Activated CD4-positive, alpha-beta memory T cell treated with anti-CD3 and anti-CD28 coated beads for 36 hours (primary cell): ENCODE data around the gene LUC7L3. TPM values are rescaled to one million over a fixed set of nuclear protein-coding genes. Genes with fewer than 3 reads are reported as not detected.
A peak's percentile ranks its signal among the peaks of the same experiment; 100 is the strongest.

Source experiments
- CTCF ChIA-PET: fragments of 350-600 bp; sonication (Branson Sonifier 250); formaldehyde crosslinking; loops from one replicate; lab custom pipeline; 2021; ENCODE audit warnings: antibody characterized with exemption, inconsistent platforms; lab: Charles Lee
- POLR2A ChIA-PET: fragments of 350-600 bp; sonication (Branson Sonifier 250); formaldehyde crosslinking; loops from one replicate; lab custom pipeline; 2021; ENCODE audit warnings: antibody characterized with exemption; lab: Charles Lee
- DNase-seq: peaks from one replicate; pipeline ENCODE4 v3.0.0-alpha.2; 2020
- H3K27ac Mint-ChIP-seq: one replicate; pipeline ENCODE4 v1.8.0; 2021; ENCODE audit warnings: mixed read lengths
- H3K27me3 Mint-ChIP-seq: one replicate; pipeline ENCODE4 v1.8.0; 2021; ENCODE audit warnings: mixed read lengths
- H3K36me3 Mint-ChIP-seq: one replicate; pipeline ENCODE4 v1.8.0; 2021; ENCODE audit warnings: mixed read lengths
- H3K4me1 Mint-ChIP-seq: one replicate; pipeline ENCODE4 v1.8.0; 2021; ENCODE audit warnings: low read depth, mixed read lengths
- H3K4me3 Mint-ChIP-seq: one replicate; pipeline ENCODE4 v1.8.0; 2021; ENCODE audit warnings: mild to moderate bottlenecking, mixed read lengths
- H3K9me3 Mint-ChIP-seq: one replicate; pipeline ENCODE4 v1.8.0; 2021; ENCODE audit warnings: mixed read lengths
- intact Hi-C: fragments of 100-400 bp; cut with micrococcal nuclease; formaldehyde crosslinking; loops from one replicate; pipeline ENCODE4 v1.15.1; 2023
- total RNA-seq, 2 experiments: library from RNA; stranded (reverse); gene quantifications; one replicate each; pipeline ENCODE4 v1.2.3, GENCODE V29; 2021

The LUC7L3 gene
- total RNA-seq, 2 experiments from 2014 or later = 120 to 137 TPM

DNA sequence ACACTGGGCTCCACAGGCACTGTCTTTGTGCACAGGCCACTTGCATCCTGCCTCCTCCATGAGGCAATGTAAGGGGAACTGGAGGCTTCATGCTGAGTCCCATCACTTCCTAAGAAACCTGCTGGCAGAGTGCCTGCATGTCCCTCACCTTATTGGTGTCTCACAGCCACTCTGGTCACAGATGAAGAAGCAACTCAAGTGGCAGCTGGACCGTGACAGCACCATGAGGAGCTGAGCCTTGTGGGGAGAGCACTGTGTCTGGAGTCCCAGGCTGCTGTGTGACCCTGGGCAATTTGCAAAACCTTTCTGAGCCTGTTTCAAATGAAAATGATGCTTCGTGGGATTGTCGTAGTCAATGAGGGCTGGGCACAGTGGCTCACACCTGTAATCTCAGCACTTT is 31.2 kb upstream of the LUC7L3 start:
- Mint-ChIP-seq H3K9me3 (no peaks in the 10 kb centered on the region), H3K4me3 (no peak overlapping the region), H3K36me3 (peaks cover 2% of the 10 kb centered on the region), H3K27me3 (no peaks in the 10 kb centered on the region), H3K4me1 (no peaks in the 10 kb centered on the region), H3K27ac (no peak overlapping the region)
- intact Hi-C loops = no loop called here
- no peak for DNase-seq
- ChIA-PET CTCF (no interaction called here), POLR2A (no interaction called here)

DNA sequence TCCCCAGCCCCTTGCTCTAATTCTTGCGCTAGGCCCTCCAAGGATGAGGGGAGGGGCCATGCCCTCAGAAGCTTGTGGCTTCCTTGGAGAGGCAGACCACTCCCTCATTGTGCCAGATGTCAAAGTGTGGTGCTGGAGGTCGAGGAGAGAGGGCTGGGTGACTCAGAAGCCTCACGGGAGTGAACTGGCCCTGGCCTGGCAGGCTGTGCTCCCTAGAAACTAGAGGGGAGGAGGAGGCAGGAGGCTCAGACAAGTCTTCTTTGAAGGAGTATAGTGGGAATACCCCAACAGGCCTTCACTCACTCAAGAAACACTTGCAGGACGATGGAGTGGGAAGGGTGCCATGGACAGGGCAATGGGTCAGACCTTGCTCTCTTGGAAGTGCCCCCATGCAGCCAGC is 30.2 kb upstream of the LUC7L3 start:
- H3K4me1 Mint-ChIP-seq = no peaks in the 10 kb centered on the region
- H3K27me3 Mint-ChIP-seq = no peaks in the 10 kb centered on the region
- no peaks in the 10 kb centered on the region for H3K9me3 Mint-ChIP-seq
- CTCF ChIA-PET = interaction anchor here (0.6 kb wide), 1 partner anchor 52 kb away, joined by 3 read pairs; no protein-coding TSS in a partner anchor
- no peak for DNase-seq
- no peak overlapping the region for H3K27ac Mint-ChIP-seq
- intact Hi-C loops = no loop called here
- POLR2A ChIA-PET = no interaction called here
- peaks cover 8% of the 10 kb centered on the region for H3K36me3 Mint-ChIP-seq
- no peak overlapping the region for H3K4me3 Mint-ChIP-seq

DNA sequence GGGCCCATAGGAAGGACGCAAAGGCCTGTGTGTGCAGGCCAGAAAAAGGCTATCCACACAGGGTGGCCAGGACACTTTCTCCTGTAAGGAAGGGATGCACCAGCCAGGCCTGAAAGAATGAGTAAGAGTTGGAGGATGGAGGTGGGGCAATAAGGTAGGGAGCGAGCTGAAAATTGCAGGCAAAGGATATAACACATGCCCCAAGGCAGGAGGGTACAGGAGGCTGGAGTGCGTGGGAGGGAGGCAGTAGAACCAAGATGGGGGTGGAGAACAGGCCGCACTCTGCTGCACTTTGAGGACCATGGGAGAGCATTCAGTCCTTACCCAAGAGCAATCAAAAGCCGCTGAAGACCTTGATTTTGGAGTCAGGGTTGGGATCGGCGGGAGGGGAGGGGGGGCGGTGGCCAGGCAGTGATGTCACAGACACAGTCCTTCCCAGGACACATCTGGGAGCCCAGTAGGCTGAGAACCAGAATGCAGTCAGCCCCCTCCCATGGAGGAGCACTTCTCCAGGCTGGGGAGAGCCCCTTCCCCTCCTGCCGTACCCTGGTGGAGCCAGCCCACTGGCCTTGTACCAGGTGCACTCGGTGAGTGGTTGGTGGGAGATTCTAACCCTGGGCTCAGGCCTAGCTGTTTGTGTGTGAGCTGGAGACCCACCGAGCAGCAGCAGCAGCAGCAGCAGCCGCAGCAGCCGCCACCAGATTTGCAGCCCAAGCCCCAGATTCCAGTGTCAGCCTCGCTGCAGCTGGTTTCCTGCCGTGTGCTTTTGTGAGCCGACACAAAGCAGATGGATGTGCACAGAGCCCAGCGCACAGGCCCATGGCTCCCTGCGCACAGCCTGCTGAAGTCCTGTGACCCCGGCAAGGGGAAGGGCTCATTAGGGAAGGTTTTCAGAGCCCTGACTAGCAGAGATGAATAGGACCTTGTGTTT is 29.2 kb upstream of the LUC7L3 start:
- peaks cover 12% of the 10 kb centered on the region for H3K36me3 Mint-ChIP-seq
- POLR2A ChIA-PET = no interaction called here
- H3K27me3 Mint-ChIP-seq = no peaks in the 10 kb centered on the region
- DNase-seq = no peak
- H3K4me1 Mint-ChIP-seq = no peaks in the 10 kb centered on the region
- intact Hi-C loops = no loop called here
- no peak overlapping the region for H3K4me3 Mint-ChIP-seq
- H3K9me3 Mint-ChIP-seq = no peaks in the 10 kb centered on the region
- H3K27ac Mint-ChIP-seq = no peak overlapping the region
- CTCF ChIA-PET = interaction anchor here (1.2 kb wide), 1 partner anchor 60 kb away, joined by 3 read pairs; no protein-coding TSS in a partner anchor

DNA sequence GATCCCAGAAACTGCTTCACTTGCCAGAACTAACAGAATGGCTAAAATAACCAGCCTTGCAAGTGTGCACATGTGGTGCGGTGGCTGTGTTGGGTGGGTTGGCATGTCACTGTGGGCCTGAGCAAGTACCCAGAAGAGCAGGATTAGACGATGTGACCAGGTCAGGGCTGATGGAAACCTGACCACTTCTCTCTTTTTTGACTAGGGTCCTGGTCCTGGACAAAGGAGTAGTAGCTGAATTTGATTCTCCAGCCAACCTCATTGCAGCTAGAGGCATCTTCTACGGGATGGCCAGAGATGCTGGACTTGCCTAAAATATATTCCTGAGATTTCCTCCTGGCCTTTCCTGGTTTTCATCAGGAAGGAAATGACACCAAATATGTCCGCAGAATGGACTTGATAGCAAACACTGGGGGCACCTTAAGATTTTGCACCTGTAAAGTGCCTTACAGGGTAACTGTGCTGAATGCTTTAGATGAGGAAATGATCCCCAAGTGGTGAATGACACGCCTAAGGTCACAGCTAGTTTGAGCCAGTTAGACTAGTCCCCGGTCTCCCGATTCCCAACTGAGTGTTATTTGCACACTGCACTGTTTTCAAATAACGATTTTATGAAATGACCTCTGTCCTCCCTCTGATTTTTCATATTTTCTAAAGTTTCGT is 28.4 kb upstream of the LUC7L3 start:
- intact Hi-C loops = no loop called here
- DNase-seq = no peak
- no peaks in the 10 kb centered on the region for H3K27me3 Mint-ChIP-seq
- no peak overlapping the region for H3K27ac Mint-ChIP-seq
- CTCF ChIA-PET = interaction anchor here (1.0 to 1.2 kb wide), 2 partner anchors 61 to 65 kb away, joined by 3 read pairs; no protein-coding TSS in a partner anchor
- H3K9me3 Mint-ChIP-seq = no peaks in the 10 kb centered on the region
- no peak overlapping the region for H3K4me3 Mint-ChIP-seq
- H3K4me1 Mint-ChIP-seq = no peaks in the 10 kb centered on the region
- H3K36me3 Mint-ChIP-seq = peaks cover 19% of the 10 kb centered on the region
- POLR2A ChIA-PET = no interaction called here

DNA sequence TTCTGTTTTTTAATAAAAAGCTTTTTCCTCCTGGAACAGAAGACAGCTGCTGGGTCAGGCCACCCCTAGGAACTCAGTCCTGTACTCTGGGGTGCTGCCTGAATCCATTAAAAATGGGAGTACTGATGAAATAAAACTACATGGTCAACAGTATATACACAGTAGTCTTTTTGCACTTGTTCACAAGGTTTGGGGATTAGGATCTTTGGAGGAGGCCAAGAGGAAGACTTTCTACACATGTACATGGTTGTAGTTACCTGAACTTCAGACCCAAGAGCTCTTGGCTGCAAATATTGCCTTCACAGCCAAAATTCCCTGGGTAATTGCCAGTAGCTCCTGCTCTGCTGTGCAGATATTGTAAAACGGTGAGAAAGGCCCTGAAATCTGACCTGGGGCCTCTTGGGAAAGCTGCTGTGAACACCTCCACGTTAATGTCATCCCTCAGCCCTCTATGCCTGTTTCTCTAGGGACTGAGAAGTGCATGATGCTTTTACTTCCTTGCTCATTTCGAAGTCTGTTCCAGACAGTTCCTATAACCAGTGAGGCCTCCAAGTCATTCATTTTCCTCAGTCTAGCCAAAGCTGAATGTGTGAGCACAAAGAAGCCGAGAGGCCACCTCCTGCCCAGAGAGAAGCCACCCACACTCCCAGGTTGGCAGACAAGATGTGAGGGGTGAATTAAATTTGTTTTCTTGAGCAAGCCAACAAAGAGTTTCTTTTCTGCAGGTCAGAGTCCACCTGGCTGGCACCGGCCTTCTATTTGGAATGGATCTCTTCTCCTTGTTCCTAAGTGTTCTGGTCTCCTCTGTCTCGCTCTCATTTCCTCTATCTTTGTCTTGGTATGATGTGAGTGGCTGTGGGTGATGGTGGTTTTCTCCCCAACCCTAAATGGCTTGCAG is 27.6 kb upstream of the LUC7L3 start:
- peaks cover 2% of the 10 kb centered on the region for H3K4me1 Mint-ChIP-seq
- ChIA-PET CTCF (interaction anchor here (1.0 to 1.2 kb wide), 3 partner anchors 62 to 66 kb away, joined by 3 to 4 read pairs (median 3); no protein-coding TSS in a partner anchor), POLR2A (no interaction called here)
- H3K27ac Mint-ChIP-seq = no peak overlapping the region
- H3K4me3 Mint-ChIP-seq = no peak overlapping the region
- peaks cover 23% of the 10 kb centered on the region for H3K36me3 Mint-ChIP-seq
- no peaks in the 10 kb centered on the region for H3K9me3 Mint-ChIP-seq
- intact Hi-C loops = no loop called here
- no peaks in the 10 kb centered on the region for H3K27me3 Mint-ChIP-seq
- DNase-seq = no peak

DNA sequence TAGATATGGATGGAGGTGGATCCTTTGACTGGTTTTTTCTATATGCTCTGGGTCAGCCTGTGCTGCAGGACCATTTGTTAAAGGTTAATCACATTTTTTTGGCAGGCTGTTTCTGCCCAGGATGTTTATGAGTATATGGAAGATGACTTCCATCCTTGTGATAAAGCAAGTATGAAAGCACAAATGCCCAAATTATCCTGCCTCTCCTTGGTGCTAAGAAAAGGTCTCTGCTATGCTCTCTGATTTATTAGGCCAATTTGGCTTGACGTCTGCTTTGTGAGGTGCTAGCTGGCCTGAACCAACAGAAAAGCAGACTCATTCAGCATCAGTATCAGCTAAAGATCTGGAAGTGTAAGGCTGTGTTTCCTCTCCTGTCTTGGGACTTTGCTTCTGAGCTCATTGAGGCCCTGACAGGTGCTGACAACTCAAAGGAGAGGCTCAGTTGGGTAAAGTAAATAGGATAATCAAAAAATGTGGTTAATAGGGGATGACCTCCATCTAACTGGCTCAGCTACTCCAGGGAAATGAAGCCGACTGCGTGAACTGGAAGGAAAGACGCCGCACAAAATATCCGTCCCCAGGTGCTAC is 26.9 kb upstream of the LUC7L3 start:
- H3K27me3 Mint-ChIP-seq = no peaks in the 10 kb centered on the region
- peaks cover 29% of the 10 kb centered on the region for H3K36me3 Mint-ChIP-seq
- H3K4me3 Mint-ChIP-seq = no peak overlapping the region
- H3K4me1 Mint-ChIP-seq = peaks cover 4% of the 10 kb centered on the region
- intact Hi-C loops = no loop called here
- ChIA-PET CTCF (interaction anchor here (1.2 kb wide), 1 partner anchor 64 kb away, joined by 4 read pairs; no protein-coding TSS in a partner anchor), POLR2A (interaction anchor here (0.6 kb wide), 1 partner anchor 208 kb away, joined by 3 read pairs; no protein-coding TSS in a partner anchor)
- H3K27ac Mint-ChIP-seq = no peak overlapping the region
- DNase-seq = no peak
- H3K9me3 Mint-ChIP-seq = no peaks in the 10 kb centered on the region

DNA sequence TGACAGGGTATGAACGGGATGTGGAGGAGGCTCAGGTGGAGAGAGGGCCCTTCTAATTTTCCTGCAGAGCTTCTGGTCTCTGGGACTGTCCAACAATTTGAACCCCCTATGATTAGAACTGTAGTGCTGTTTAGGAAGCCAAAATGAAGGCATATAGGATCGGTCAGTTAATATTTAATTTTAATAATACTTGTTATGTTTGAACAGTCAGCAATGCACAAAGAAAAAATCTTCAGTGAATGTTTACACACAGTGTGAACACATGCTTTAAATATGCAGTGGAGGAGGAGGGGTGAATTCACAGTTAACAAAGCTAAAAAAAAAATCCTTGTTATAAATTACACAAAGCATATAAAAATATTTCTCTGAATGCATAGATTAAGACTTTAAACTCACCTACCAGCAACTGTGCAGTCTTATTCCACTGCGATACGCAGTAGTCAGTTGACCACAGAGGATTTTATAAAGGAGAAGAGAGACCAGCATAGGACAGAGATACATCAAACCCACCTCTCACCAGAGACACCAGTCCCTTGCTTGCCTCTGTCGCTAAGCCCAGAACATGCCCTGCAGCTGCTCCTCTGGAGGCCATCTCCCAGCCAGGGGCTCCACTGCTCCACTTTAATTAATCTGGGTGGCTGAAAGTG is 26.2 kb upstream of the LUC7L3 start:
- ChIA-PET POLR2A (interaction anchor here (0.6 kb wide), 1 partner anchor 209 kb away, joined by 3 read pairs; no protein-coding TSS in a partner anchor), CTCF (interaction anchor here (1.2 kb wide), 1 partner anchor 65 kb away, joined by 4 read pairs; no protein-coding TSS in a partner anchor)
- Mint-ChIP-seq H3K36me3 (peaks cover 34% of the 10 kb centered on the region), H3K27ac (no peak overlapping the region), H3K4me3 (no peak overlapping the region), H3K4me1 (peaks cover 4% of the 10 kb centered on the region), H3K27me3 (no peaks in the 10 kb centered on the region), H3K9me3 (no peaks in the 10 kb centered on the region)
- DNase-seq = no peak
- intact Hi-C loops = no loop called here

DNA sequence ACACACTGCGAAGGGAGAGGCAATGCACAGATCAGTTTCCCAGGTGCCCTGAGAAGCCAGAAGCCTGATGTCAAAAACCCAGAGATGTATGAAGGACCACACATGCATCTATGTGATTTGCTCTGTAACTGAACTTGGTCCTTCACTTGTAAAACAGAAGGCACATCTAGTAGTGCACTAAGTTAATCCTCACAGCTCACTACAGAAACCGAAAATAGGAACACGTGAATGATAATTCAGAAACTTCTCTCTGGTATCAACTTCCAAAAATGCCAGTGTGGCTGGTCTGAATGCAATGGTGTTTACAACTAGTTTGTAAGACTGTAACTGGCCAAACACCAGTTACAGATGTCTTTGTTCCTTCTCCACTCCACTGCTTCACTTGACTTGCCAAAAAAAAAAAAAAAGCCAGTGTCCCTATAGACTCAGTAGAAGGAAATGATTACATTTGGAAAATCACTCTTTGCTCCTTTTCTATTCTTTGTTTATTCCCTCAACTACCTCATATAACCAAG is 23.0 kb upstream of the LUC7L3 start:
- no peaks in the 10 kb centered on the region for H3K27me3 Mint-ChIP-seq
- no peak for DNase-seq
- ChIA-PET CTCF (interaction anchor here (0.7 to 4.8 kb wide), 5 partner anchors 8 to 217 kb away, joined by 3 to 45 read pairs (median 4); no protein-coding TSS in a partner anchor), POLR2A (no interaction called here)
- peaks cover 15% of the 10 kb centered on the region for H3K4me1 Mint-ChIP-seq
- intact Hi-C loops = no loop called here
- no peaks in the 10 kb centered on the region for H3K9me3 Mint-ChIP-seq
- no peak overlapping the region for H3K4me3 Mint-ChIP-seq
- no peak overlapping the region for H3K27ac Mint-ChIP-seq
- peaks cover 46% of the 10 kb centered on the region for H3K36me3 Mint-ChIP-seq

DNA sequence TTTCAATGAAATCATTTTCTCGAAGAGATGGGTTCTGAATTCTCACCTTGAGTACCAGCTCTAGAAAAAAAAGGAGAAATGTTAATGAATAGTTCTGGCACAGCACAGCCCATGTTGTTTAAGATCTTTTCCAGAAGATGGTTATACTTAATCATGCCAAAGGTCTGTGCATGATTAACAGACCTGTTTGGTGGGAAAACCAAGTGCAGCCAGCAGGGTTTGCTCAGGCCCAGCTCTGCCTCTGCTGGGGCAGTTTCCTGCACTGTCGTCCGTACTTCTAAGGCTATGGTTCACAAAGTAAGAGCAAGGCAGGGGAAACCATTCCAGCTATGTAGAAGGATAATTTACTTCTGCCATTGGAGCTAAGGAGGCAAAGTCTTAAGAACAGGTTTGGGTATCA is 22.3 kb upstream of the LUC7L3 start:
- H3K9me3 Mint-ChIP-seq = no peaks in the 10 kb centered on the region
- ChIA-PET POLR2A (no interaction called here), CTCF (interaction anchor here (0.8 to 4.8 kb wide), 4 partner anchors 8 to 68 kb away, joined by 3 to 45 read pairs (median 4); partner anchors contain the start of gene ANKRD40)
- peaks cover 46% of the 10 kb centered on the region for H3K36me3 Mint-ChIP-seq
- peaks cover 20% of the 10 kb centered on the region for H3K4me1 Mint-ChIP-seq
- no peak overlapping the region for H3K4me3 Mint-ChIP-seq
- H3K27me3 Mint-ChIP-seq = no peaks in the 10 kb centered on the region
- H3K27ac Mint-ChIP-seq = peak overlapping the region; percentile 23
- no peak for DNase-seq
- intact Hi-C loops = no loop called here

DNA sequence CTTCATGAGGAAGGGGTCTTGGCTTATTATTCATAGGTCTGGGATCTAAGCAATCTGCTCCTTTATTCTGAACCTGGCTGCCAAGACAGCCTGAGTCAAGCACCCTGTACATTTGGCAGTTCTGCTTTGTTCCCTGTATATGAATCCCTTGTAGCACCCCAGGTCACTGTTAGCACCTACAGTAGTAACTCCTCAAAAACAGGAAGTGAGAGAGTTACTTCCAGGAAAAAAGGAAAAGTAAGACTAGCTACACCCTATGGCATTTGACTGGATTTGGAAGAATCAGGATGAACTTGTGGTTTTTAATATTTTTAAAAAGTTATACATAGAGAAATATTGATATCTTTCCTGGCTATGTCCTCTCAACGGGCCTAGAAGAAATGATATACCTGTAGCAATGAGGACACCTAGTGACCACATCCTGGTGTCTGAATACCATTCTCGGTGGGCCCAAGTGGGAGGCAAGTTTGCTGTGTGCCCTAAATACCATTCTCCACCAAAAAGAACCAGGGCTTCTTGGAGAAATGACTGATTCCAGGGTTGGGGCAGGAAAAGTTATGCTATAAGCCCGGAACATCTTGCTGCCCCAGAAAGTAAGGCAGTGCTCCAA is 21.6 kb upstream of the LUC7L3 start:
- Mint-ChIP-seq H3K36me3 (peaks cover 46% of the 10 kb centered on the region), H3K9me3 (no peaks in the 10 kb centered on the region), H3K4me1 (peaks cover 22% of the 10 kb centered on the region), H3K27me3 (no peaks in the 10 kb centered on the region), H3K27ac (peak overlapping the region; percentile 38), H3K4me3 (no peak overlapping the region)
- ChIA-PET POLR2A (no interaction called here), CTCF (interaction anchor here (1.5 to 4.8 kb wide), 2 partner anchors 10 to 68 kb away, joined by 5 to 45 read pairs; partner anchors contain the start of gene ANKRD40)
- intact Hi-C loops = no loop called here
- no peak for DNase-seq
